GM23338 (cell line): Measurements from ENCODE around the gene DNAI7. TPM values are rescaled to one million over a fixed set of nuclear protein-coding genes. Genes with fewer than 3 reads are reported as not detected.

ENCODE experiments used
- ATAC-seq: fragments of 200-7000 bp; cut with Tn5 transposase; 3 replicates; pipeline ENCODE4 v1.9.1; 2020
- DNase-seq: peaks from one replicate; pipeline ENCODE4 v3.0.0-alpha.2; 2015; ENCODE audit warnings: low spot score
- H2AFZ ChIP-seq: fragments of 200-600 bp; sonication (generic); 2 replicates; pipeline ENCODE4 v1.8.0; 2016; ENCODE audit warnings: antibody characterized with exemption, mild to moderate bottlenecking, moderate library complexity
- H3F3A ChIP-seq: fragments of 200-600 bp; sonication (generic); replicated peaks from 2 replicates; pipeline ENCODE4 v1.8.0; 2017; ENCODE audit warnings: antibody characterized with exemption, mixed run types, low read depth
- H3K27ac ChIP-seq: fragments of 200-600 bp; sonication (generic); 2 replicates; pipeline ENCODE4 v1.6.1; 2016; ENCODE audit warnings: low read depth
- H3K27me3 ChIP-seq: fragments of 200-600 bp; sonication (generic); 2 replicates; pipeline ENCODE4 v1.8.0; 2016; ENCODE audit warnings: mild to moderate bottlenecking, mixed run types, moderate library complexity; ENCODE audit not compliant: insufficient read depth
- H3K36me3 ChIP-seq: fragments of 200-600 bp; sonication (generic); 2 replicates; pipeline ENCODE4 v1.8.0; 2016; ENCODE audit warnings: mild to moderate bottlenecking; ENCODE audit not compliant: insufficient read depth
- H3K4me1 ChIP-seq: fragments of 200-600 bp; sonication (generic); 2 replicates; pipeline ENCODE4 v1.8.0; 2016; ENCODE audit warnings: mild to moderate bottlenecking, moderate library complexity; ENCODE audit not compliant: insufficient read depth
- H3K4me2 ChIP-seq: fragments of 200-600 bp; sonication (generic); 2 replicates; pipeline ENCODE4 v1.7.1; 2017; ENCODE audit warnings: mixed run types
- H3K4me3 ChIP-seq: fragments of 200-600 bp; sonication (generic); 2 replicates; pipeline ENCODE4 v1.6.1; 2016; ENCODE audit warnings: mixed run types
- H3K79me2 ChIP-seq: fragments of 200-600 bp; sonication (generic); replicated peaks from 2 replicates; pipeline ENCODE4 v1.8.0; 2017; ENCODE audit warnings: mild to moderate bottlenecking; ENCODE audit not compliant: insufficient read depth
- H3K9me2 ChIP-seq: fragments of 200-600 bp; sonication (generic); 2 replicates; pipeline ENCODE4 v1.8.0; 2017; ENCODE audit not compliant: insufficient read depth
- H4K20me1 ChIP-seq: fragments of 200-600 bp; sonication (generic); replicated peaks from 2 replicates; pipeline ENCODE4 v1.8.0; 2017; ENCODE audit warnings: mild to moderate bottlenecking; ENCODE audit not compliant: insufficient read depth
- H3K27ac Mint-ChIP-seq: 2 replicates; pipeline ENCODE4 v1.8.0; 2020; ENCODE audit warnings: inconsistent platforms, mild to moderate bottlenecking, moderate library complexity, mixed read lengths
- H3K27me3 Mint-ChIP-seq: 3 replicates; pipeline ENCODE4 v1.8.0; 2022; ENCODE audit warnings: low read depth, mild to moderate bottlenecking, moderate library complexity, mixed read lengths, inconsistent platforms; ENCODE audit not compliant: insufficient read depth, poor library complexity
- H3K36me3 Mint-ChIP-seq: 3 replicates; pipeline ENCODE4 v1.8.0; 2021; ENCODE audit warnings: low read depth, mild to moderate bottlenecking, inconsistent platforms, moderate library complexity, mixed read lengths
- H3K4me1 Mint-ChIP-seq: 3 replicates; pipeline ENCODE4 v1.8.0; 2020; ENCODE audit warnings: mild to moderate bottlenecking, inconsistent platforms, mixed read lengths
- H3K4me3 Mint-ChIP-seq: 3 replicates; pipeline ENCODE4 v1.8.0; 2021; ENCODE audit warnings: moderate library complexity, mild to moderate bottlenecking, inconsistent platforms, mixed read lengths
- H3K9me3 Mint-ChIP-seq: 3 replicates; pipeline ENCODE4 v1.8.0; 2020; ENCODE audit warnings: moderate library complexity, mild to moderate bottlenecking, inconsistent platforms, mixed read lengths
- CREB1 ChIP-seq: fragments of 250-450 bp; sonication (Bioruptor Pico); IDR thresholded peaks from 2 replicates; pipeline ENCODE4 v1.5.0; 2020; ENCODE audit warnings: low read depth, mild to moderate bottlenecking, moderate library complexity
- ETS1 ChIP-seq: IDR thresholded peaks from 2 replicates; pipeline ENCODE4 v1.6.1; 2016; ENCODE audit warnings: antibody characterized with exemption
- EZH2 ChIP-seq: fragments of 200-600 bp; sonication (generic); IDR thresholded peaks from one replicate; pipeline ENCODE4 v1.8.0; 2017; ENCODE audit warnings: antibody characterized with exemption, mild to moderate bottlenecking, low read depth; ENCODE audit not compliant: unreplicated experiment
- EZH2phosphoT487 ChIP-seq: fragments of 200-600 bp; sonication (generic); IDR thresholded peaks from one replicate; pipeline ENCODE4 v1.8.1; 2018; ENCODE audit warnings: antibody characterized with exemption; ENCODE audit not compliant: unreplicated experiment
- JUNB ChIP-seq: IDR thresholded peaks from one replicate; pipeline ENCODE4 v1.6.1; 2016; ENCODE audit warnings: antibody characterized with exemption; ENCODE audit not compliant: unreplicated experiment
- NANOG ChIP-seq: IDR thresholded peaks from 2 replicates; pipeline ENCODE4 v1.6.1; 2016; ENCODE audit warnings: antibody characterized with exemption, borderline replicate concordance
- POLR2AphosphoS5 ChIP-seq: IDR thresholded peaks from 2 replicates; pipeline ENCODE4 v1.6.1; 2016; ENCODE audit warnings: antibody characterized with exemption, low read depth
- REST ChIP-seq: IDR thresholded peaks from one replicate; pipeline ENCODE4 v1.6.1; 2018; ENCODE audit warnings: antibody characterized with exemption; ENCODE audit not compliant: unreplicated experiment
- STAT1 ChIP-seq: IDR thresholded peaks from one replicate; pipeline ENCODE4 v1.6.1; 2016; ENCODE audit warnings: antibody characterized with exemption; ENCODE audit not compliant: unreplicated experiment
- ZNF114 ChIP-seq: fragments of 250-450 bp; sonication (Bioruptor Pico); IDR thresholded peaks from 2 replicates; pipeline ENCODE4 v1.5.0; 2020; ENCODE audit warnings: mild to moderate bottlenecking, moderate library complexity
- ZNF331 ChIP-seq: fragments of 250-450 bp; sonication (Bioruptor Pico); IDR thresholded peaks from 2 replicates; pipeline ENCODE4 v1.5.0; 2020; ENCODE audit warnings: low read depth, mild to moderate bottlenecking, moderate library complexity
- polyA plus RNA-seq: library from polyadenylated mRNA; unstranded; fragments of >200 nt; fragmentation: Nextera tagmentation; extraction: Ambion mirVana; gene quantifications from 2 replicates; pipeline ENCODE4 v1.2.1, GENCODE V29; 2016
- total RNA-seq: library from RNA; depleted of rRNA; stranded (reverse); fragments of >200 nt; shearing (Covaris generic); gene quantifications from 2 replicates; pipeline ENCODE4 v1.2.3, GENCODE V29; 2014
- TF ChIP-seq, protein P1 (sequence below): fragments of 250-450 bp; sonication (Bioruptor Pico); IDR thresholded peaks from 2 replicates; pipeline ENCODE4 v1.5.0; 2020; ENCODE audit warnings: mild to moderate bottlenecking, moderate library complexity
- TF ChIP-seq, protein P2 (sequence below), 2 experiments: fragments of 200-600 bp in 1 of 2; sonication (generic) in 1 of 2; conservative IDR thresholded peaks; 2 replicates each; pipeline versions ENCODE4 v1.5.1 to v1.6.1; 2016 to 2017; ENCODE audit warnings: antibody characterized with exemption in 2 of 2, low read depth in 2 of 2, mild to moderate bottlenecking in 2 of 2, moderate library complexity in 1 of 2

Gene DNAI7
- total and polyA plus RNA-seq, 2 experiments from 2014 or later, result 0.08 TPM; not detected in 1

- Histone ChIP-seq H3F3A (no peaks in the 10 kb centered on the region), H2AFZ (no peak overlapping the region), H4K20me1 (no peaks in the 10 kb centered on the region), H3K79me2 (no peaks in the 10 kb centered on the region), H3K4me2 (no peak overlapping the region), H3K4me3 (no peak overlapping the region), H3K9me2 (no peaks in the 10 kb centered on the region), H3K4me1 (no peaks in the 10 kb centered on the region), H3K27me3 (no peaks in the 10 kb centered on the region), H3K36me3 (no peaks in the 10 kb centered on the region), H3K27ac (no peak overlapping the region)
- Mint-ChIP-seq H3K9me3 (no peaks in the 10 kb centered on the region), H3K27me3 (no peaks in the 10 kb centered on the region), H3K4me3 (no peak overlapping the region), H3K27ac (no peak overlapping the region), H3K36me3 (no peaks in the 10 kb centered on the region), H3K4me1 (peaks cover 5% of the 10 kb centered on the region; the same call in 2 of the 3 replicates)
- no peak for ATAC-seq
- no peak for TF ChIP-seq POLR2AphosphoS5
- TF ChIP-seq STAT1, result no peak
- no peak for TF ChIP-seq ZNF331 (CRISPR knock-in tag)
- TF ChIP-seq ETS1, result no peak
- no peak for TF ChIP-seq ZNF114
- no peak for TF ChIP-seq JUNB
- TF ChIP-seq NANOG, result no peak
- TF ChIP-seq, protein P1, sequence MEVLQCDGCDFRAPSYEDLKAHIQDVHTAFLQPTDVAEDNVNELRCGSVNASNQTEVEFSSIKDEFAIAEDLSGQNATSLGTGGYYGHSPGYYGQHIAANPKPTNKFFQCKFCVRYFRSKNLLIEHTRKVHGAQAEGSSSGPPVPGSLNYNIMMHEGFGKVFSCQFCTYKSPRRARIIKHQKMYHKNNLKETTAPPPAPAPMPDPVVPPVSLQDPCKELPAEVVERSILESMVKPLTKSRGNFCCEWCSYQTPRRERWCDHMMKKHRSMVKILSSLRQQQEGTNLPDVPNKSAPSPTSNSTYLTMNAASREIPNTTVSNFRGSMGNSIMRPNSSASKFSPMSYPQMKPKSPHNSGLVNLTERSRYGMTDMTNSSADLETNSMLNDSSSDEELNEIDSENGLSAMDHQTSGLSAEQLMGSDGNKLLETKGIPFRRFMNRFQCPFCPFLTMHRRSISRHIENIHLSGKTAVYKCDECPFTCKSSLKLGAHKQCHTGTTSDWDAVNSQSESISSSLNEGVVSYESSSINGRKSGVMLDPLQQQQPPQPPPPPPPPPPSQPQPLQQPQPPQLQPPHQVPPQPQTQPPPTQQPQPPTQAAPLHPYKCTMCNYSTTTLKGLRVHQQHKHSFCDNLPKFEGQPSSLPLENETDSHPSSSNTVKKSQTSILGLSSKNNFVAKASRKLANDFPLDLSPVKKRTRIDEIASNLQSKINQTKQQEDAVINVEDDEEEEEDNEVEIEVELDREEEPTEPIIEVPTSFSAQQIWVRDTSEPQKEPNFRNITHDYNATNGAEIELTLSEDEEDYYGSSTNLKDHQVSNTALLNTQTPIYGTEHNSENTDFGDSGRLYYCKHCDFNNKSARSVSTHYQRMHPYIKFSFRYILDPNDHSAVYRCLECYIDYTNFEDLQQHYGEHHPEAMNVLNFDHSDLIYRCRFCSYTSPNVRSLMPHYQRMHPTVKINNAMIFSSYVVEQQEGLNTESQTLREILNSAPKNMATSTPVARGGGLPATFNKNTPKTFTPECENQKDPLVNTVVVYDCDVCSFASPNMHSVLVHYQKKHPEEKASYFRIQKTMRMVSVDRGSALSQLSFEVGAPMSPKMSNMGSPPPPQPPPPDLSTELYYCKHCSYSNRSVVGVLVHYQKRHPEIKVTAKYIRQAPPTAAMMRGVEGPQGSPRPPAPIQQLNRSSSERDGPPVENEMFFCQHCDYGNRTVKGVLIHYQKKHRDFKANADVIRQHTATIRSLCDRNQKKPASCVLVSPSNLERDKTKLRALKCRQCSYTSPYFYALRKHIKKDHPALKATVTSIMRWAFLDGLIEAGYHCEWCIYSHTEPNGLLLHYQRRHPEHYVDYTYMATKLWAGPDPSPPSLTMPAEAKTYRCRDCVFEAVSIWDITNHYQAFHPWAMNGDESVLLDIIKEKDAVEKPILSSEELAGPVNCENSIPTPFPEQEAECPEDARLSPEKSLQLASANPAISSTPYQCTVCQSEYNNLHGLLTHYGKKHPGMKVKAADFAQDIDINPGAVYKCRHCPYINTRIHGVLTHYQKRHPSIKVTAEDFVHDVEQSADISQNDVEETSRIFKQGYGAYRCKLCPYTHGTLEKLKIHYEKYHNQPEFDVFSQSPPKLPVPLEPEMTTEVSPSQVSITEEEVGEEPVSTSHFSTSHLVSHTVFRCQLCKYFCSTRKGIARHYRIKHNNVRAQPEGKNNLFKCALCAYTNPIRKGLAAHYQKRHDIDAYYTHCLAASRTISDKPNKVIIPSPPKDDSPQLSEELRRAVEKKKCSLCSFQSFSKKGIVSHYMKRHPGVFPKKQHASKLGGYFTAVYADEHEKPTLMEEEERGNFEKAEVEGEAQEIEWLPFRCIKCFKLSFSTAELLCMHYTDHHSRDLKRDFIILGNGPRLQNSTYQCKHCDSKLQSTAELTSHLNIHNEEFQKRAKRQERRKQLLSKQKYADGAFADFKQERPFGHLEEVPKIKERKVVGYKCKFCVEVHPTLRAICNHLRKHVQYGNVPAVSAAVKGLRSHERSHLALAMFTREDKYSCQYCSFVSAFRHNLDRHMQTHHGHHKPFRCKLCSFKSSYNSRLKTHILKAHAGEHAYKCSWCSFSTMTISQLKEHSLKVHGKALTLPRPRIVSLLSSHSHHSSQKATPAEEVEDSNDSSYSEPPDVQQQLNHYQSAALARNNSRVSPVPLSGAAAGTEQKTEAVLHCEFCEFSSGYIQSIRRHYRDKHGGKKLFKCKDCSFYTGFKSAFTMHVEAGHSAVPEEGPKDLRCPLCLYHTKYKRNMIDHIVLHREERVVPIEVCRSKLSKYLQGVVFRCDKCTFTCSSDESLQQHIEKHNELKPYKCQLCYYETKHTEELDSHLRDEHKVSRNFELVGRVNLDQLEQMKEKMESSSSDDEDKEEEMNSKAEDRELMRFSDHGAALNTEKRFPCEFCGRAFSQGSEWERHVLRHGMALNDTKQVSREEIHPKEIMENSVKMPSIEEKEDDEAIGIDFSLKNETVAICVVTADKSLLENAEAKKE (CRISPR knock-in tag), result no peak
- TF ChIP-seq CREB1 (CRISPR knock-in tag), result no peak
- no peak for TF ChIP-seq EZH2
- no peak for TF ChIP-seq REST
- TF ChIP-seq EZH2phosphoT487, result no peak
- TF ChIP-seq, protein P2, sequence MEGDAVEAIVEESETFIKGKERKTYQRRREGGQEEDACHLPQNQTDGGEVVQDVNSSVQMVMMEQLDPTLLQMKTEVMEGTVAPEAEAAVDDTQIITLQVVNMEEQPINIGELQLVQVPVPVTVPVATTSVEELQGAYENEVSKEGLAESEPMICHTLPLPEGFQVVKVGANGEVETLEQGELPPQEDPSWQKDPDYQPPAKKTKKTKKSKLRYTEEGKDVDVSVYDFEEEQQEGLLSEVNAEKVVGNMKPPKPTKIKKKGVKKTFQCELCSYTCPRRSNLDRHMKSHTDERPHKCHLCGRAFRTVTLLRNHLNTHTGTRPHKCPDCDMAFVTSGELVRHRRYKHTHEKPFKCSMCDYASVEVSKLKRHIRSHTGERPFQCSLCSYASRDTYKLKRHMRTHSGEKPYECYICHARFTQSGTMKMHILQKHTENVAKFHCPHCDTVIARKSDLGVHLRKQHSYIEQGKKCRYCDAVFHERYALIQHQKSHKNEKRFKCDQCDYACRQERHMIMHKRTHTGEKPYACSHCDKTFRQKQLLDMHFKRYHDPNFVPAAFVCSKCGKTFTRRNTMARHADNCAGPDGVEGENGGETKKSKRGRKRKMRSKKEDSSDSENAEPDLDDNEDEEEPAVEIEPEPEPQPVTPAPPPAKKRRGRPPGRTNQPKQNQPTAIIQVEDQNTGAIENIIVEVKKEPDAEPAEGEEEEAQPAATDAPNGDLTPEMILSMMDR (conservative IDR thresholded peaks at IDR 0.05; ENCODE audit: low read depth in 2 of 2), result no peak
- no peak for DNase-seq
Observed at GRCh38 chr12:25106818-25107217, 88.1 kb downstream of the DNAI7 start.
